ENCODE data around the gene PDIA5.

DNA sequence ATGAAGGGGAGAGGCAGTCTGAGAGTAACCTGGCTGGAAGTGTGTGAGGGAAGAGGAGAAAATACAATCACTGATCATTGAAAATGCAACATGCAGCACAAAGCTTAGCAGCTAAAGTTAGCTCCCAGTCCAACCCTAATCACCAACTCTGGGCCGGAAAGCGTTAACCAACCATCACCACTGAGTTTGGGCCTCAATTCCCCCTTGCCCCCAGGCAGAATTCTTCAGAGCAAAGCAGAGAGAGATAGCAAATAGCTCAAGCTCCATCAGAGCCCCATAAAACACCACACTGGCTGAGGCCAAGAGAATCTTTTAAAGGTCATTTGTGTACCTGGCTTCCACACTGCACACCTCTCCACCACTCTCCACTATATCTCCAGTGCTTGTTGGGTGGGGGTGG lies 16.2 kb upstream of the PDIA5 start:
- TF ChIP-seq, protein P1, sequence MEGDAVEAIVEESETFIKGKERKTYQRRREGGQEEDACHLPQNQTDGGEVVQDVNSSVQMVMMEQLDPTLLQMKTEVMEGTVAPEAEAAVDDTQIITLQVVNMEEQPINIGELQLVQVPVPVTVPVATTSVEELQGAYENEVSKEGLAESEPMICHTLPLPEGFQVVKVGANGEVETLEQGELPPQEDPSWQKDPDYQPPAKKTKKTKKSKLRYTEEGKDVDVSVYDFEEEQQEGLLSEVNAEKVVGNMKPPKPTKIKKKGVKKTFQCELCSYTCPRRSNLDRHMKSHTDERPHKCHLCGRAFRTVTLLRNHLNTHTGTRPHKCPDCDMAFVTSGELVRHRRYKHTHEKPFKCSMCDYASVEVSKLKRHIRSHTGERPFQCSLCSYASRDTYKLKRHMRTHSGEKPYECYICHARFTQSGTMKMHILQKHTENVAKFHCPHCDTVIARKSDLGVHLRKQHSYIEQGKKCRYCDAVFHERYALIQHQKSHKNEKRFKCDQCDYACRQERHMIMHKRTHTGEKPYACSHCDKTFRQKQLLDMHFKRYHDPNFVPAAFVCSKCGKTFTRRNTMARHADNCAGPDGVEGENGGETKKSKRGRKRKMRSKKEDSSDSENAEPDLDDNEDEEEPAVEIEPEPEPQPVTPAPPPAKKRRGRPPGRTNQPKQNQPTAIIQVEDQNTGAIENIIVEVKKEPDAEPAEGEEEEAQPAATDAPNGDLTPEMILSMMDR (IDR thresholded peaks at IDR 0.05) = no peak
- TF ChIP-seq POLR2A (IDR thresholded peaks at IDR 0.05) = no peak
